Activated CD8-positive, alpha-beta T cell treated with anti-CD3 and anti-CD28 coated beads for 36 hours (primary cell): ENCODE measurements around the gene EPHA2. TPM values are rescaled to one million over a fixed set of nuclear protein-coding genes. Genes with fewer than 3 reads are reported as not detected.

Experiments
- ATAC-seq: fragments of 200-7000 bp; cut with Tn5 transposase; one replicate; pipeline ENCODE4 v1.10.0; 2021; ENCODE audit warnings: mild to moderate bottlenecking, moderate library complexity
- CTCF ChIA-PET: fragments of 350-600 bp; sonication (Branson Sonifier 250); formaldehyde crosslinking; loops from one replicate; lab custom pipeline; 2021; ENCODE audit warnings: antibody characterized with exemption; lab: Charles Lee
- POLR2A ChIA-PET: fragments of 350-600 bp; sonication (Branson Sonifier 250); formaldehyde crosslinking; loops from one replicate; lab custom pipeline; 2021; ENCODE audit warnings: antibody characterized with exemption; lab: Charles Lee
- DNase-seq: peaks from one replicate; pipeline ENCODE4 v3.0.0-alpha.2; 2020
- H3K27ac Mint-ChIP-seq: one replicate; pipeline ENCODE4 v1.8.0; 2021; ENCODE audit warnings: mild to moderate bottlenecking, mixed read lengths
- H3K27me3 Mint-ChIP-seq: one replicate; pipeline ENCODE4 v1.8.0; 2021; ENCODE audit warnings: mixed read lengths
- H3K36me3 Mint-ChIP-seq: one replicate; pipeline ENCODE4 v1.8.0; 2021; ENCODE audit warnings: low read depth, mixed read lengths
- H3K4me1 Mint-ChIP-seq: one replicate; pipeline ENCODE4 v1.8.0; 2021; ENCODE audit warnings: low read depth, mixed read lengths
- H3K4me3 Mint-ChIP-seq: one replicate; pipeline ENCODE4 v1.8.0; 2021; ENCODE audit warnings: mild to moderate bottlenecking, moderate library complexity, mixed read lengths
- H3K9me3 Mint-ChIP-seq: one replicate; pipeline ENCODE4 v1.8.0; 2021; ENCODE audit warnings: mixed read lengths
- CTCF ChIP-seq: fragments of 200-600 bp; IDR thresholded peaks from one replicate; pipeline ENCODE4 v1.8.0; 2022; ENCODE audit warnings: antibody characterized with exemption, mild to moderate bottlenecking
- intact Hi-C: fragments of 100-400 bp; cut with micrococcal nuclease; formaldehyde crosslinking; loops from one replicate; pipeline ENCODE4 v1.10.0; 2022
- total RNA-seq, 2 experiments: library from RNA; stranded (reverse); gene quantifications; one replicate each; pipeline ENCODE4 v1.2.3, GENCODE V29; 2021

The EPHA2 gene
- total RNA-seq, 2 experiments from 2014 or later, result not detected

DNA sequence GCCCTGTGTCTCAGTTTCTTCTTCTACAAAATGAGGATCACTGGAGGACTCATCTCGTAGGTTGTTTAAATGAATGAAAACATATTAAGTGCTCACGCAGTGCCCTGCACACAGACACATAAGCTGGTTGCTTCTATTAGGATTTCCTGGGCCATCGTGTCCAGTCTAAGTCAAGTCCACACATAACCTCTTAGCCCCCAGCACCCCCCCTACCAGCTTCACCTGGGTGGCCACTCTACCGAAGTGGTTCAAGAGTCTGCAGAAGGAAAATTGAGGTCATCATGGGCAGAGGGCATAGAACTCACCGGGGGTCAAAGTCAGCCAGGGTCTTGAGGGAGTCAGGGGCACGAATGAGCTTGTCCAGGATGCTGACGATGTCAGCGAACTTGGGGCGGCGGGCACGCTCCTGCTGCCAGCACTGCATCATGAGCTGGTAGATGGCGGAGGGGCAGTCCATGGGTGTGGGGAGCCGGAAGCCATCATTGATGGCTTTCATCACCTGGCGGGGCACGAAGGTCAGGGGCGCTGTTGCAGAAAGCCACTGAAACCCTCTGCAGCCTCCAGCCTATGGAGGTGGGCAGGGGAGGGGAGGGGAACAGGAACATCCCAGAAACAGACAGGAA lies 25.8 kb downstream of the EPHA2 start:
- CTCF ChIA-PET, result no interaction called here

GRCh38 chr1:16129316-16129715 lies 26.6 kb downstream of the EPHA2 start:
- ChIA-PET CTCF (interaction anchor here (1.1 kb wide), 1 partner anchor 50 kb away, joined by 3 read pairs; no protein-coding TSS in a partner anchor), POLR2A (interaction anchor here (2.1 kb wide), 1 partner anchor 9 kb away, joined by 4 read pairs; no protein-coding TSS in a partner anchor)
- no peak for TF ChIP-seq CTCF
- no peaks in the 10 kb centered on the region for H3K4me1 Mint-ChIP-seq
- DNase-seq (no peak), ATAC-seq (no peak)
- no peak overlapping the region for H3K27ac Mint-ChIP-seq
- H3K36me3 Mint-ChIP-seq, result no peaks in the 10 kb centered on the region
- intact Hi-C loops, result no loop called here
- H3K27me3 Mint-ChIP-seq, result no peaks in the 10 kb centered on the region
- no peaks in the 10 kb centered on the region for H3K9me3 Mint-ChIP-seq
- no peak overlapping the region for H3K4me3 Mint-ChIP-seq

More for the DNA sequence above, 25.8 kb downstream of the EPHA2 start:
- ATAC-seq (no peak), DNase-seq (no peak)
- no peak overlapping the region for H3K27ac Mint-ChIP-seq
- H3K4me3 Mint-ChIP-seq, result no peak overlapping the region
- no peaks in the 10 kb centered on the region for H3K9me3 Mint-ChIP-seq
- POLR2A ChIA-PET, result interaction anchor here (0.6 to 2.1 kb wide), 2 partner anchors 10 to 42 kb away, joined by 4 read pairs; no protein-coding TSS in a partner anchor
- TF ChIP-seq CTCF, result no peak
- no peaks in the 10 kb centered on the region for H3K4me1 Mint-ChIP-seq
- no peaks in the 10 kb centered on the region for H3K36me3 Mint-ChIP-seq
- intact Hi-C loops, result no loop called here
- H3K27me3 Mint-ChIP-seq, result no peaks in the 10 kb centered on the region

DNA sequence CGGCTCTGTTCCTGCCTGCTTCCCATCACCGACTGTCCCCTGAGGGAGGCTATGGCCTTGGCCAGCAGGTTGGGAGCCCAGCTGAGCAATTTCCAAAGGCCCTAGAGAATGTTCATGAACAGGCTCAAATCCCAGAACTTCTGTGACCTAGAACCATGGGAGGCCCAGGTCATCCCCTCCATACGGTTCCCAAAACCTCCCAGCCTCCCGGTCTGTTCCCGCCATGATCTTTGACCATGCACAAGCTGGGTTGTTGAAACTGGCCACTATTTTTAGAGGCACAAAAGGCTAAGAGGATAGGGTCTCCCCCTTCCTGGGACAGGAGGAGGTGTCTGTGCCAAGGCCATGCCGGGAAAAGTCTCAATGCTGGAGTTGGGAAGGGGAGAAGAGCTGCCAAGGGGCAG lies 27.5 kb downstream of the EPHA2 start:
- DNase-seq, result no peak
- H3K4me1 Mint-ChIP-seq, result peaks cover 3% of the 10 kb centered on the region
- H3K27ac Mint-ChIP-seq, result no peak overlapping the region
- no peaks in the 10 kb centered on the region for H3K9me3 Mint-ChIP-seq
- POLR2A ChIA-PET, result no interaction called here
- no peak overlapping the region for H3K4me3 Mint-ChIP-seq
- intact Hi-C loops, result no loop called here
- no peaks in the 10 kb centered on the region for H3K27me3 Mint-ChIP-seq
- ATAC-seq, result no peak
- H3K36me3 Mint-ChIP-seq, result no peaks in the 10 kb centered on the region
- TF ChIP-seq CTCF, result no peak
- CTCF ChIA-PET, result interaction anchor here (1.1 kb wide), 1 partner anchor 49 kb away, joined by 3 read pairs; no protein-coding TSS in a partner anchor

- CTCF ChIA-PET, result interaction anchor here (1.1 to 1.5 kb wide), 2 partner anchors 49 to 336 kb away, joined by 3 to 4 read pairs; no protein-coding TSS in a partner anchor
- Mint-ChIP-seq H3K27ac (no peak overlapping the region), H3K27me3 (no peaks in the 10 kb centered on the region), H3K9me3 (no peaks in the 10 kb centered on the region), H3K4me3 (no peak overlapping the region), H3K4me1 (peaks cover 8% of the 10 kb centered on the region), H3K36me3 (no peaks in the 10 kb centered on the region)
- TF ChIP-seq CTCF, result no peak
- intact Hi-C loops, result no loop called here
- no peak for ATAC-seq
- POLR2A ChIA-PET, result no interaction called here
- DNase-seq, result no peak
Measured at GRCh38 chr1:16127676-16128337, 28.1 kb downstream of the EPHA2 start.
